Measurements from ENCODE around the gene MORN1.

The MORN1 gene

GRCh38 chr1:2337501-2337900 is 53.9 kb downstream of the MORN1 start:
- H3K79me2 ChIP-seq (ENCODE audit: insufficient read depth, low read length) = no peaks in the 10 kb centered on the region
- no peaks in the 10 kb centered on the region for H3F3A ChIP-seq (ENCODE audit: insufficient read depth, low read length)
- no peaks in the 10 kb centered on the region for H3K9me3 ChIP-seq (ENCODE audit: low read length)
- H3K4me3 ChIP-seq (ENCODE audit: low read depth, low read length, poor library complexity, severe bottlenecking) = no peak overlapping the region
- no peak overlapping the region for H2AFZ ChIP-seq (ENCODE audit: low read length)
- H3K9ac ChIP-seq (ENCODE audit: low read length) = no peak overlapping the region
- H3K27me3 ChIP-seq (ENCODE audit: insufficient read depth, low read length) = no peaks in the 10 kb centered on the region
- TF ChIP-seq CTCF (IDR thresholded peaks at IDR 0.05; ENCODE audit: low read length) (no peak), EZH2 (IDR thresholded peaks at IDR 0.05; ENCODE audit: borderline replicate concordance, low read length) (no peak)
- no peaks in the 10 kb centered on the region for H4K20me1 ChIP-seq (ENCODE audit: insufficient read depth, low read length)
- no peaks in the 10 kb centered on the region for H3K9me2 ChIP-seq (ENCODE audit: low read depth, low read length)
- no peaks in the 10 kb centered on the region for H3K4me1 ChIP-seq (ENCODE audit: insufficient read depth, low read length, severe bottlenecking)
- no peak overlapping the region for H3K4me2 ChIP-seq (ENCODE audit: low read length)
- no peak overlapping the region for H3K27ac ChIP-seq (ENCODE audit: low read depth, low read length, poor library complexity, severe bottlenecking)
- H3K36me3 ChIP-seq (ENCODE audit: insufficient read depth, low read length) = no peaks in the 10 kb centered on the region

- no peak overlapping the region for H2AFZ ChIP-seq (ENCODE audit: low read length)
- no peaks in the 10 kb centered on the region for H3K27me3 ChIP-seq (ENCODE audit: insufficient read depth, low read length)
- H3F3A ChIP-seq (ENCODE audit: insufficient read depth, low read length) = no peaks in the 10 kb centered on the region
- H3K9ac ChIP-seq (ENCODE audit: low read length) = no peak overlapping the region
- no peak overlapping the region for H3K4me3 ChIP-seq (ENCODE audit: low read depth, low read length, poor library complexity, severe bottlenecking)
- H3K79me2 ChIP-seq (ENCODE audit: insufficient read depth, low read length) = no peaks in the 10 kb centered on the region
- H3K4me2 ChIP-seq (ENCODE audit: low read length) = no peak overlapping the region
- H3K27ac ChIP-seq (ENCODE audit: low read depth, low read length, poor library complexity, severe bottlenecking) = no peak overlapping the region
- no peaks in the 10 kb centered on the region for H3K4me1 ChIP-seq (ENCODE audit: insufficient read depth, low read length, severe bottlenecking)
- no peaks in the 10 kb centered on the region for H3K9me3 ChIP-seq (ENCODE audit: low read length)
- no peak for TF ChIP-seq CTCF (IDR thresholded peaks at IDR 0.05; ENCODE audit: low read length)
- TF ChIP-seq EZH2 (IDR thresholded peaks at IDR 0.05; ENCODE audit: borderline replicate concordance, low read length) = no peak
- H3K36me3 ChIP-seq (ENCODE audit: insufficient read depth, low read length) = no peaks in the 10 kb centered on the region
- H3K9me2 ChIP-seq (ENCODE audit: low read depth, low read length) = no peaks in the 10 kb centered on the region
- no peaks in the 10 kb centered on the region for H4K20me1 ChIP-seq (ENCODE audit: insufficient read depth, low read length)
Observed at GRCh38 chr1:2337081-2337480, 54.3 kb downstream of the MORN1 start.

GRCh38 chr1:2336499-2336898 is 54.9 kb downstream of the MORN1 start:
- H2AFZ ChIP-seq (ENCODE audit: low read length) = no peak overlapping the region

More at GRCh38 chr1:2336499-2336898, 54.9 kb downstream of the MORN1 start:
- H3F3A ChIP-seq (ENCODE audit: insufficient read depth, low read length) = no peaks in the 10 kb centered on the region
- no peak overlapping the region for H3K9ac ChIP-seq (ENCODE audit: low read length)
- H3K27ac ChIP-seq (ENCODE audit: low read depth, low read length, poor library complexity, severe bottlenecking) = no peak overlapping the region
- no peak overlapping the region for H3K4me2 ChIP-seq (ENCODE audit: low read length)
- H3K36me3 ChIP-seq (ENCODE audit: insufficient read depth, low read length) = no peaks in the 10 kb centered on the region
- H3K9me2 ChIP-seq (ENCODE audit: low read depth, low read length) = no peaks in the 10 kb centered on the region
- H3K4me3 ChIP-seq (ENCODE audit: low read depth, low read length, poor library complexity, severe bottlenecking) = no peak overlapping the region
- no peaks in the 10 kb centered on the region for H3K27me3 ChIP-seq (ENCODE audit: insufficient read depth, low read length)
- H3K9me3 ChIP-seq (ENCODE audit: low read length) = no peaks in the 10 kb centered on the region
- no peak for TF ChIP-seq EZH2 (IDR thresholded peaks at IDR 0.05; ENCODE audit: borderline replicate concordance, low read length)
- no peak for TF ChIP-seq CTCF (IDR thresholded peaks at IDR 0.05; ENCODE audit: low read length)
- H3K4me1 ChIP-seq (ENCODE audit: insufficient read depth, low read length, severe bottlenecking) = no peaks in the 10 kb centered on the region
- H3K79me2 ChIP-seq (ENCODE audit: insufficient read depth, low read length) = no peaks in the 10 kb centered on the region
- H4K20me1 ChIP-seq (ENCODE audit: insufficient read depth, low read length) = no peaks in the 10 kb centered on the region

All from OCI-LY1 (cell line).